GM10248 (cell line): Measurements from ENCODE around the gene PXT1.

Experiments
- CTCF ChIA-PET: fragments of 300-600 bp; sonication (Branson Sonifier 250); formaldehyde crosslinking; extraction: SDS; loops from one replicate; lab custom pipeline; 2021; ENCODE audit warnings: antibody characterized with exemption; lab: Yijun Ruan, JAX
- POLR2A ChIA-PET: fragments of 350-650 bp; sonication (Branson Sonifier 250); formaldehyde crosslinking; extraction: SDS; loops from one replicate; lab custom pipeline; 2020; ENCODE audit warnings: antibody characterized with exemption; lab: Yijun Ruan, JAX
- DNase-seq: peaks from one replicate; pipeline ENCODE4 v3.0.0; 2012; ENCODE audit errors: extremely low spot score
- TF ChIP-seq, protein P1 (sequence below): IDR thresholded peaks from 2 replicates; pipeline ENCODE4 v1.5.1; 2012; ENCODE audit warnings: mild to moderate bottlenecking, low read depth; ENCODE audit errors: extremely low read depth, missing control alignments, control extremely low read depth

PXT1 gene, protein sequence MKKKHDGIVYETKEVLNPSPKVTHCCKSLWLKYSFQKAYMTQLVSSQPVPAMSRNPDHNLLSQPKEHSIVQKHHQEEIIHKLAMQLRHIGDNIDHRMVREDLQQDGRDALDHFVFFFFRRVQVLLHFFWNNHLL

DNA sequence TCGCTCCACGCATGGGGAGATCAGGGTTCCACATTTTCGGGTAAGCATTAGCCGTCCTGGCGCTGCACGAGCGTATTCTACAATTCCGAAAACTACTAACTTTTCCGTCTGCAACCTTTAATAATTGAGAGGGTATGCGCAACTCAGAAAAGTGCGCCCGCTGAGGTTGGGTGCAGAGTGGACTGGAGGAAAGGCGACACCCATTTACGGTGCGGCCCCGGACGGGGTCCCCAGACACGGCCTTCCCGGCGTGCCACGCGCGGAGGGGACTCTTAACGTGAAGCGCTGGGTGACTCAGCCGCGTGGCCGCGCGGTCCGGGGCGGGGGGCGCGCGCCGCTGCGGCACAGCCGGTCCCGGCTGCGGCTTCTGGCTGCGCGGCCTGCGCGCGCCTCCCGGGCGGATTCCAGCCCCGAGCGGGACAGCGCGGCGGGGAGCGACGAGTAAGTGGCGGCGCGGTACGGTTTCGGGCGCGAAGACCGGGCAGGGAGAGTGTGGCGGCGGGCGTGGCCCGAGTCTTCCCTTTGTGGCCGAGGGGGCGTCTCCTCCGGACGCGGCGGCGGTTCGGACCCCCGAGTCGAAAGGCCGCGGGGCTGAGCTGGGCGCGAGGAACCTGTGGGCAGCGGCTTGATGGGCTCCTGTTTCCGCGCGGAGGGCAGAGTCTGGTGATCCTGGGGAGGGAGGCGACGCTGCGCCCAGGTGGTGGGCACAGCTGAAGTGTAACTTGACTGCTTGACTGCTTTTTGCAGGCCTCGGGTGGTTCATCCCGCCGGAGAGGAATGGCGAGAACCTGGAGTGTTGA, at the start of gene PXT1, which contains the start of gene KCTD20:
Gene PXT1 (minus strand): TSS at position 184 of the 800 bp plus-strand sequence. CDS start 16,772 bp downstream, outside the sequence.
Gene KCTD20 (plus strand): TSS at position 330 of the 800 bp plus-strand sequence. CDS start 27,098 bp downstream, outside the sequence.
- ChIA-PET CTCF (interaction anchor here (0.9 to 1.8 kb wide), 5 partner anchors 12 to 23 kb away, joined by 3 to 7 read pairs (median 3); no protein-coding TSS in a partner anchor), POLR2A (no interaction called here)
- TF ChIP-seq, protein P1, sequence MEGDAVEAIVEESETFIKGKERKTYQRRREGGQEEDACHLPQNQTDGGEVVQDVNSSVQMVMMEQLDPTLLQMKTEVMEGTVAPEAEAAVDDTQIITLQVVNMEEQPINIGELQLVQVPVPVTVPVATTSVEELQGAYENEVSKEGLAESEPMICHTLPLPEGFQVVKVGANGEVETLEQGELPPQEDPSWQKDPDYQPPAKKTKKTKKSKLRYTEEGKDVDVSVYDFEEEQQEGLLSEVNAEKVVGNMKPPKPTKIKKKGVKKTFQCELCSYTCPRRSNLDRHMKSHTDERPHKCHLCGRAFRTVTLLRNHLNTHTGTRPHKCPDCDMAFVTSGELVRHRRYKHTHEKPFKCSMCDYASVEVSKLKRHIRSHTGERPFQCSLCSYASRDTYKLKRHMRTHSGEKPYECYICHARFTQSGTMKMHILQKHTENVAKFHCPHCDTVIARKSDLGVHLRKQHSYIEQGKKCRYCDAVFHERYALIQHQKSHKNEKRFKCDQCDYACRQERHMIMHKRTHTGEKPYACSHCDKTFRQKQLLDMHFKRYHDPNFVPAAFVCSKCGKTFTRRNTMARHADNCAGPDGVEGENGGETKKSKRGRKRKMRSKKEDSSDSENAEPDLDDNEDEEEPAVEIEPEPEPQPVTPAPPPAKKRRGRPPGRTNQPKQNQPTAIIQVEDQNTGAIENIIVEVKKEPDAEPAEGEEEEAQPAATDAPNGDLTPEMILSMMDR = no peak
- DNase-seq = peak; percentile 92

DNA sequence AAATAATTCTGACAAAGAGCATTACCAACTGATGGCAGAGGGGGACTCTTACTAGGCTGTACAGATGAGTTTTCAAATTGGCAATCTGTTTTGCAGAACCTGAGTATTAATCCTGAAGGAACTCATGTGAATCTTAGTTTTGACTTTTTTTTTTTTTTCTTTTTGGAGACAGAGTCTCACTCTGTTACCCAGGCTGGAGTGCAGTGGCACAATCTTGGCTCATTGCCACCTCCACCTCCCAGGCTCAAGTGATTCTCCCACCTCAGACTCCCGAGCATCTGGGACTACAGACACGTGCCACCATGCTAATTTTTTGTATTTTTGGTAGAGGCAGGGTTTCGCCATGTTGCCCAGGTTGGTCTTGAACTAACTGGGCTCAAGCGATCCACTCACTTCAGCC, 49.4 kb upstream of the PXT1 start:
- TF ChIP-seq, protein P1 = no peak
- POLR2A ChIA-PET = no interaction called here
- no peak for DNase-seq
- CTCF ChIA-PET = interaction anchor here (1.1 kb wide), 1 partner anchor 12 kb away, joined by 3 read pairs; no protein-coding TSS in a partner anchor

DNA sequence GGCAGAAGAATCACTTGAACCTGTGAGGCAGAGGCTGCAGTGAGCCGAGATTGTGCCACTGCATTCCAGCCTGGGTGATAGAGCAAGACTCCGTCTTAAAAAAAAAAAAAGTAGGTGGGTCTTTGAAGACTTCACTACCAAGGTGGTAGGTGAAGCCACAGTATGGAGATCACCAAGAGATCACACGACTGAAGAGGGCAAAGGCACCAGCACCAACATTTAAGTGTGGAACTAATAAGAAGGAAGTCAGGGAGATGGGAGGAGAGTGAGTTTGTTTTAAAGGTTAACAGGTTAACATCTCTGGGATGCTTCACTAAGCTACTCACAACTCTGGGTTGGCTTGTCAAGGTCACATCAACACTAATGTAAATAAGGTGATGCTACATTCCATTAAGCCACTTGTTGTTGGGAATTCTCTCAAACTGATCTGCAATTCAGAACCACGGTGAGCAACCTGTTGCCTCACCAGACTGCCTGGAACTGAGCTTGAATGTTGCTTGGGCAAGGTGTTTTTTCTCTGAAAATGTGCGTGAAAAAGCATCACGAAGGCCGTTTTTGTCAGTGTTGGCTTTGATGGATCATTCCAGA, 48.8 kb upstream of the PXT1 start:
- TF ChIP-seq, protein P1 = no peak
- ChIA-PET POLR2A (no interaction called here), CTCF (interaction anchor here (0.9 kb wide), 1 partner anchor 17 kb away, joined by 3 read pairs; no protein-coding TSS in a partner anchor)
- no peak for DNase-seq

DNA sequence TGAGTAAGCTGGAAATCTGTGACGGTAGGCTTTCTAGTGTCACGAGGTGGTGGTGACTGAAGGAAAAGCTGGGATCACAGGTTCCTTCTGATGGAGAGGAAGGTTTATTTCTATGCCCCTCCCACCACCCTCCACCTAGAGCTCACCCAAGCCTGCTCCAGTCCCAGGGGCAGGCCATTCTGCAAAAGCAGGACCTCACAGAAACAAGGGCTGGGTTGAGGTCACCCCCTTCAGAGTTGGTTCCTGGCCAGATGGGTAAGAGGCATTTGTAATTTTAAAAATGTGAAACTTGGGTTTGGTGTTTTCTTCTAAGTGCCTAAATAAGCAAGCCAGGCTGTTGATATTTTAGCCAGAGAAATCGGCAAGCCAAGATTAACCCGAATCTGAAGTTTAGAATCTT, 46.8 kb upstream of the PXT1 start:
- DNase-seq = no peak
- TF ChIP-seq, protein P1 = no peak
- POLR2A ChIA-PET = no interaction called here
- CTCF ChIA-PET = interaction anchor here (1.0 to 1.9 kb wide), 4 partner anchors 12 to 843 kb away, joined by 3 to 8 read pairs (median 4); no protein-coding TSS in a partner anchor

DNA sequence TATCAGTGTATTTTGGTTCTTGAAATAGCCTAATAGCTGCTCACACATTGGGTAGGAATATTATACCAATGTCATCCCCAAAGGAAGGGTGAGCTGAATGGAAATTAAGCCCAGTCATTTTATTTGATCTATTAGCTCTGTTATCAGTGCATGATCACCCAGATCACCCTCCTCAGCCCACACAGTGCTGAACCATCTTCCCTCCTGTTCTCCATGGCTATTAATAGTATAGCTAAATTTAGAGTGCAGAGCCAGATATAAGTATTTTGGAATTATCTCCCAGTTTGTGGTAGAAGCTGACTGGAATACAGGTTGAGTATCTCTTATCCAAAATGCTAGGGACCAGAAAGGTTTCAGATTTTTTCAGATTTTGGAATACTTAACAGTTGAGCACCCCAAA, 45.6 kb upstream of the PXT1 start:
- POLR2A ChIA-PET = no interaction called here
- TF ChIP-seq, protein P1 = no peak
- DNase-seq = no peak
- CTCF ChIA-PET = interaction anchor here (1.0 to 1.9 kb wide), 7 partner anchors 8 to 186 kb away, joined by 3 to 8 read pairs (median 3); no protein-coding TSS in a partner anchor

DNA sequence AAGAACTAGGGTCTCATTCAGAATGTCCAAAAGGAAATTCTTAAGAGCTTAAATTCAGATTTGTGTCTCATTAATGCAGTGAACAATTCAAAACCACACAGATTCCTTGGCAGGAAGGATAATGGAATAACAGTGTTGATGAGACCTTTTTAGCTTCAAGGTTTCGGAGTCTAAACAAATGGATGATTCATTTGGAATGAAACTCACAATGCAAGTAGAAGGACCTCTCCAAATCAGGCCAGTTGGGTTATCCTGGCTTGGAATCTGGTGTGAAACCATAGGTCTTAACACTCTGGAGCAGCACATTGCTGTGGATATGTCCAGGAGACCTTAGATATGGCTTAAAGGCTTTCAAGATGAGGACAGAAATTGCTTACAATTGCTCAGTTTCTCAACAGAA, 45.0 kb upstream of the PXT1 start:
- DNase-seq = no peak
- CTCF ChIA-PET = interaction anchor here (1.0 to 1.9 kb wide), 4 partner anchors 8 to 185 kb away, joined by 3 to 8 read pairs (median 3); no protein-coding TSS in a partner anchor
- TF ChIP-seq, protein P1 = no peak
- POLR2A ChIA-PET = no interaction called here
